GM12891 (cell line): ENCODE measurements around the gene NRXN2.

Experiments
- POLR2A ChIP-seq: IDR thresholded peaks from 2 replicates; pipeline ENCODE4 v1.6.1; 2011; ENCODE audit warnings: low read depth, low read length, control low read depth
- POLR2AphosphoS5 ChIP-seq: IDR thresholded peaks from 2 replicates; pipeline ENCODE4 v1.6.1; 2011; ENCODE audit warnings: low read depth, low read length, control low read depth
- SPI1 ChIP-seq: IDR thresholded peaks from 2 replicates; pipeline ENCODE4 v1.6.1; 2011; ENCODE audit warnings: low read depth, low read length, control low read depth
- TAF1 ChIP-seq: IDR thresholded peaks from 2 replicates; pipeline ENCODE4 v1.6.1; 2011; ENCODE audit warnings: low read depth, low read length, control low read depth

DNA sequence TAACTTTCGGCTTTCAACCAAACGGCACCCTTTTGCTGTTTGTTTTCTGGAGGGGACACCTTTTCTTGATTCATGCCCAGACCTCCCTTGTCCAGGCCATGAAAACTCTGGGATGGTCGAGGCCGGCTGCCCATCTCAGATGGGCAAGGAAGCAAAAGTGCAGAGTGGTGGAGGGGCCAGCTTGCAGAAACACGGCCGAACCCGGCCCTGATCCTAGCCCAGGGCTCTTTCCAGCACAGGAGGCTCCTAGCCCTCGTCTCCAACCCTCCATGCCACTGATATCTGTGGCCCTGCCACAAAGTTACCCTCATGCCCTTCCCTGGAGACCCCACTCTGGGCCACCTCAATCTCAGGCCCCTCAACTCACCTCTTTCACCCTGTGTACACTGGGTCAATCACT is 150.9 kb downstream of the NRXN2 start:
- TF ChIP-seq POLR2A (no peak), POLR2AphosphoS5 (no peak), TAF1 (no peak), SPI1 (no peak)
